ENCODE data around the gene CPSF2.

DNA sequence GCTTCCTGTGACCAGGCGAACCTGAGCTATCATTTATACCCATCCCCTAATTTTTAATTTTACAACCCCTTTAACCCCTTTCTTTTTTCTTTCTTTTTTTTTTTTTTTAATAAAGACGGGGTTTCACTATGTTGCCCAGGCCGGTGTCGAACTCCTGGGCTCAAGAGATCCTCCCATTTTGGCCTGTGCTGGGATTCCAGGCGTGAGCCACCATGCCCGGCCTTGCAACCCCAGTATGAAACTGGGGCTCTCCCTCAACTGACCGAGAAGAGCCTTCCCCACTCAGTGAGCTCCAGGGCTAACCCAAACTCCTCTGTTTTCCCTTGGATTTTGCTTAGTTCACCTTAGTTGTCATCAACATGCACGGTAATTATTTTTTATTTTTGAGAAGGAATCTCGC is 992 bp downstream of the CPSF2 start:
- TF ChIP-seq, protein P1, sequence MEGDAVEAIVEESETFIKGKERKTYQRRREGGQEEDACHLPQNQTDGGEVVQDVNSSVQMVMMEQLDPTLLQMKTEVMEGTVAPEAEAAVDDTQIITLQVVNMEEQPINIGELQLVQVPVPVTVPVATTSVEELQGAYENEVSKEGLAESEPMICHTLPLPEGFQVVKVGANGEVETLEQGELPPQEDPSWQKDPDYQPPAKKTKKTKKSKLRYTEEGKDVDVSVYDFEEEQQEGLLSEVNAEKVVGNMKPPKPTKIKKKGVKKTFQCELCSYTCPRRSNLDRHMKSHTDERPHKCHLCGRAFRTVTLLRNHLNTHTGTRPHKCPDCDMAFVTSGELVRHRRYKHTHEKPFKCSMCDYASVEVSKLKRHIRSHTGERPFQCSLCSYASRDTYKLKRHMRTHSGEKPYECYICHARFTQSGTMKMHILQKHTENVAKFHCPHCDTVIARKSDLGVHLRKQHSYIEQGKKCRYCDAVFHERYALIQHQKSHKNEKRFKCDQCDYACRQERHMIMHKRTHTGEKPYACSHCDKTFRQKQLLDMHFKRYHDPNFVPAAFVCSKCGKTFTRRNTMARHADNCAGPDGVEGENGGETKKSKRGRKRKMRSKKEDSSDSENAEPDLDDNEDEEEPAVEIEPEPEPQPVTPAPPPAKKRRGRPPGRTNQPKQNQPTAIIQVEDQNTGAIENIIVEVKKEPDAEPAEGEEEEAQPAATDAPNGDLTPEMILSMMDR (IDR thresholded peaks at IDR 0.05): no peak
- TF ChIP-seq POLR2A (IDR thresholded peaks at IDR 0.05): no peak

Measured in Peyer's patch (tissue), 4 donors.